PC-3 (cell line): Measurements from ENCODE around the gene SMAD1. TPM values are rescaled to one million over a fixed set of nuclear protein-coding genes. Genes with fewer than 3 reads are reported as not detected.

Experiments
- ATAC-seq: fragments of 200-7000 bp; cut with Tn5 transposase; 2 replicates; pipeline ENCODE4 v1.9.1; 2020; ENCODE audit warnings: mild to moderate bottlenecking, moderate library complexity
- BruUV-seq: library from RNA; stranded (reverse); fragments of 400-500 nt; replicated peaks from 2 replicates; lab custom pipeline; 2021; lab: Mats Ljungman, UMichigan
- CTCF ChIA-PET: fragments of 300-600 bp; sonication (Branson Sonifier 250); formaldehyde crosslinking; loops from one replicate; lab custom pipeline; 2022; ENCODE audit warnings: antibody characterized with exemption; lab: Charles Lee
- POLR2A ChIA-PET: fragments of 300-600 bp; sonication (Branson Sonifier 250); formaldehyde crosslinking; loops from one replicate; lab custom pipeline; 2022; ENCODE audit warnings: antibody characterized with exemption; ENCODE audit not compliant: unreplicated experiment; lab: Charles Lee
- DNase-seq: peaks from one replicate; pipeline ENCODE4 v3.0.0-alpha.2; 2015
- H2AFZ ChIP-seq: fragments of 300-600 bp; sonication (generic); 2 replicates; pipeline ENCODE4 v1.6.0; 2016; ENCODE audit warnings: antibody characterized with exemption, low read length
- H3F3A ChIP-seq: fragments of 300-600 bp; sonication (generic); one replicate; pipeline ENCODE4 v1.6.0; 2017; ENCODE audit warnings: antibody characterized with exemption, low read length, control low read depth, mild to moderate bottlenecking; ENCODE audit not compliant: unreplicated experiment
- H3K27ac ChIP-seq: fragments of 300-600 bp; sonication (generic); 2 replicates; pipeline ENCODE4 v1.5.1; 2016; ENCODE audit warnings: mild to moderate bottlenecking, low read length
- H3K27me3 ChIP-seq: fragments of 300-600 bp; sonication (generic); 2 replicates; pipeline ENCODE4 v1.6.1; 2016; ENCODE audit warnings: low read length, mixed read lengths
- H3K36me3 ChIP-seq: fragments of 300-600 bp; sonication (generic); 2 replicates; pipeline ENCODE4 v1.6.1; 2016; ENCODE audit warnings: low read depth, mixed run types, low read length, mixed read lengths
- H3K4me1 ChIP-seq: fragments of 300-600 bp; sonication (generic); 2 replicates; pipeline ENCODE4 v1.5.1; 2016; ENCODE audit warnings: low read length; ENCODE audit not compliant: insufficient read depth
- H3K4me2 ChIP-seq: fragments of 300-600 bp; sonication (generic); 2 replicates; pipeline ENCODE4 v1.6.0; 2016; ENCODE audit warnings: low read length
- H3K4me3 ChIP-seq: fragments of 300-600 bp; sonication (generic); 2 replicates; pipeline ENCODE4 v1.5.1; 2016; ENCODE audit warnings: mild to moderate bottlenecking, low read length, mixed read lengths
- H3K79me2 ChIP-seq: fragments of 300-600 bp; sonication (generic); 2 replicates; pipeline ENCODE4 v1.6.1; 2017; ENCODE audit warnings: low read length, mixed read lengths
- H3K9ac ChIP-seq: fragments of 300-600 bp; sonication (generic); 2 replicates; pipeline ENCODE4 v1.6.0; 2016; ENCODE audit warnings: mild to moderate bottlenecking, low read length
- H3K9me2 ChIP-seq: fragments of 300-600 bp; sonication (generic); replicated peaks from 2 replicates; pipeline ENCODE4 v1.6.1; 2016; ENCODE audit warnings: mixed run types, low read length, mixed read lengths
- H3K9me3 ChIP-seq: fragments of 300-600 bp; sonication (generic); 2 replicates; pipeline ENCODE4 v1.6.1; 2016; ENCODE audit warnings: low read length, mixed read lengths
- H4K20me1 ChIP-seq: fragments of 300-600 bp; sonication (generic); 2 replicates; pipeline ENCODE4 v1.6.1; 2016; ENCODE audit warnings: low read length, mixed read lengths
- EZH2 ChIP-seq: fragments of 300-600 bp; sonication (generic); IDR thresholded peaks from one replicate; pipeline ENCODE4 v1.6.1; 2017; ENCODE audit warnings: antibody characterized with exemption, mild to moderate bottlenecking, low read length; ENCODE audit not compliant: unreplicated experiment
- EZH2phosphoT487 ChIP-seq: fragments of 300-600 bp; sonication (generic); IDR thresholded peaks from 2 replicates; pipeline ENCODE4 v1.6.1; 2018; ENCODE audit warnings: mild to moderate bottlenecking, antibody characterized with exemption, low read length, borderline replicate concordance
- intact Hi-C: fragments of 100-400 bp; cut with micrococcal nuclease; formaldehyde crosslinking; loops from 2 replicates; pipeline ENCODE4 v1.9.0; 2023
- total RNA-seq: library from RNA; depleted of rRNA; stranded (reverse); fragments of >200 nt; gene quantifications from 2 replicates; pipeline ENCODE4 v1.2.3, GENCODE V29; 2014
- TF ChIP-seq, protein P1 (sequence below): fragments of 300-600 bp; sonication (generic); conservative IDR thresholded peaks from 2 replicates; pipeline ENCODE4 v1.5.1; 2017; ENCODE audit warnings: antibody characterized with exemption, low read depth, mild to moderate bottlenecking, low read length

The SMAD1 gene
- total RNA-seq, 1 experiment from 2014 or later, result 13.3 TPM

DNA sequence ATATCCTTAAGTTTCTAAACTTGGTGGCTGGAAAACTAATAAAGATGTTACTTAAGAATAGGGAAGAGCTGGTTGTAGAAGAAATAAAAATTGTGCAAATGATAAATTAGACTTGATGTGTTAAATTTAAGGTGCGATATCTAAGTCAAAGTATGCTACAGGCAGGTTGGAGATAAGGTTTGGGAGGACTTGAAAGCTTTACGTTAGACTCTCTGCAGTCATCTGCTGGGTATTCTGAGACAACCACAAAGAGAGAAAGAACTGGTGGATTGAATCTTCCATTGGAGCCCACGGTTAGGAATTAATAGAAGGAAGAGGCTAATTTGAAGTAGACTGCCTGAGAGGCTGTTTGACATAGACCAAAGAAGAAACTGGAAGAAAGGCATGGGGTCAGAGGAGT is 7.9 kb downstream of the SMAD1 start:
- Histone ChIP-seq H4K20me1 (no peaks in the 10 kb centered on the region), H3K9ac (no peak overlapping the region)
- intact Hi-C loops, result no loop called here

DNA sequence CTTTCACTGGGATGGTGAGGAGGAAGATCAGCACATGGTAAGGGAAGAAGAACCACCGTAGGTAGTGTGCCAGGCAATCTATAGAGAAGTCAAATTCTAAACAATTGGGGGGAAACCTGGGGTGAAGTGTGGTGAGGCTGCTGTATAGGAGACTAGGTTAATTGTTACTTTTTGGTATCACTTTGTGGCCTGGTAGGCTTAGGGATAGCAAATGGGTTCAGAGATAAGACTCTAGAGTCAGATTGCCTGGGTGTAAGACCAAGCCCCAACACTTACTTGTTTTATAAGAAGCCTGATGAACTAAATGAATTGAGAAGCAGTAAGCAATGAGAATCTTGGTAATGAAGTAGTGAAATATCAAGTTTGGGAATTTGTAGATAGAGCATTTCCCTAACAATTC is 8.7 kb downstream of the SMAD1 start:
- H3K4me3 ChIP-seq, result no peak overlapping the region
- H3K9me3 ChIP-seq, result no peaks in the 10 kb centered on the region
- TF ChIP-seq EZH2, result no peak
- TF ChIP-seq, protein P1, sequence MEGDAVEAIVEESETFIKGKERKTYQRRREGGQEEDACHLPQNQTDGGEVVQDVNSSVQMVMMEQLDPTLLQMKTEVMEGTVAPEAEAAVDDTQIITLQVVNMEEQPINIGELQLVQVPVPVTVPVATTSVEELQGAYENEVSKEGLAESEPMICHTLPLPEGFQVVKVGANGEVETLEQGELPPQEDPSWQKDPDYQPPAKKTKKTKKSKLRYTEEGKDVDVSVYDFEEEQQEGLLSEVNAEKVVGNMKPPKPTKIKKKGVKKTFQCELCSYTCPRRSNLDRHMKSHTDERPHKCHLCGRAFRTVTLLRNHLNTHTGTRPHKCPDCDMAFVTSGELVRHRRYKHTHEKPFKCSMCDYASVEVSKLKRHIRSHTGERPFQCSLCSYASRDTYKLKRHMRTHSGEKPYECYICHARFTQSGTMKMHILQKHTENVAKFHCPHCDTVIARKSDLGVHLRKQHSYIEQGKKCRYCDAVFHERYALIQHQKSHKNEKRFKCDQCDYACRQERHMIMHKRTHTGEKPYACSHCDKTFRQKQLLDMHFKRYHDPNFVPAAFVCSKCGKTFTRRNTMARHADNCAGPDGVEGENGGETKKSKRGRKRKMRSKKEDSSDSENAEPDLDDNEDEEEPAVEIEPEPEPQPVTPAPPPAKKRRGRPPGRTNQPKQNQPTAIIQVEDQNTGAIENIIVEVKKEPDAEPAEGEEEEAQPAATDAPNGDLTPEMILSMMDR, result no peak
- no peak for TF ChIP-seq EZH2phosphoT487
- peaks cover 36% of the 10 kb centered on the region for H3K79me2 ChIP-seq
- no TSS peak for BruUV-seq
- H3K27me3 ChIP-seq, result no peaks in the 10 kb centered on the region
- DNase-seq (no peak), ATAC-seq (no peak)
- intact Hi-C loops, result no loop called here
- ChIA-PET CTCF (no interaction called here), POLR2A (no interaction called here)
- no peak overlapping the region for H2AFZ ChIP-seq
- H3K4me2 ChIP-seq, result no peak overlapping the region
- no peaks in the 10 kb centered on the region for H3K4me1 ChIP-seq
- H3K36me3 ChIP-seq, result no peaks in the 10 kb centered on the region
- no peak overlapping the region for H3K27ac ChIP-seq
- H3F3A ChIP-seq, result no peaks in the 10 kb centered on the region
- H3K9ac ChIP-seq, result no peak overlapping the region
- H4K20me1 ChIP-seq, result no peaks in the 10 kb centered on the region
- H3K9me2 ChIP-seq, result no peaks in the 10 kb centered on the region

More for the DNA sequence above, 7.9 kb downstream of the SMAD1 start:
- H3K79me2 ChIP-seq, result peaks cover 44% of the 10 kb centered on the region
- DNase-seq, result no peak
- no peak for ATAC-seq
- H3K27me3 ChIP-seq, result no peaks in the 10 kb centered on the region
- no peak overlapping the region for H2AFZ ChIP-seq
- TF ChIP-seq EZH2phosphoT487, result no peak
- TF ChIP-seq EZH2, result no peak
- TF ChIP-seq, protein P1, result no peak
- CTCF ChIA-PET, result no interaction called here
- no peak overlapping the region for H3K27ac ChIP-seq
- H3K36me3 ChIP-seq, result no peaks in the 10 kb centered on the region
- H3K9me2 ChIP-seq, result no peaks in the 10 kb centered on the region
- no TSS peak for BruUV-seq
- H3F3A ChIP-seq, result no peaks in the 10 kb centered on the region
- H3K4me2 ChIP-seq, result no peak overlapping the region
- H3K4me3 ChIP-seq, result no peak overlapping the region
- POLR2A ChIA-PET, result no interaction called here
- no peaks in the 10 kb centered on the region for H3K9me3 ChIP-seq
- H3K4me1 ChIP-seq, result no peaks in the 10 kb centered on the region

DNA sequence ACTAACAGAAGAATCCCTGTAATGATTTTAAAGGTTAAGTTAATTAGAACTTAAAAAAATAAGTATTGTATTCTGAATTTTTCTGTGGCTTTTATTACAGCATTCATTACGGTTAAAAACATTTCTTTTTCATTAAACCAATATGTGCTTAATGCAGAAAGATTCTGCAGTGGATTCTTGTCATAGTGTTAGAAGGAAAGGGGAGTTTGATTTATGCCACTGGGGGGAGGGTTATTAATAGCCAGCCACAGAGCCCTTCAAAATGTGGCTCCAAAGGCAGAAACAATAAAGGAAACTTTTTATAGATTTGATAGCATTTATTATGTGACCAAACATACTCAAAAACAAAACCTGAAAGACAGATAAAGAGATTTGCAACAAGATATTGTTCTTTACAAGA is 9.1 kb downstream of the SMAD1 start:
- no peak overlapping the region for H3K27ac ChIP-seq
- no TSS peak for BruUV-seq
- intact Hi-C loops, result no loop called here

More for the DNA sequence above, 9.1 kb downstream of the SMAD1 start:
- ChIA-PET CTCF (no interaction called here), POLR2A (no interaction called here)
- Histone ChIP-seq H3K4me2 (no peak overlapping the region), H2AFZ (no peak overlapping the region), H3K9me3 (no peaks in the 10 kb centered on the region), H3K79me2 (peaks cover 32% of the 10 kb centered on the region), H3F3A (no peaks in the 10 kb centered on the region), H3K9me2 (no peaks in the 10 kb centered on the region), H3K4me1 (no peaks in the 10 kb centered on the region), H4K20me1 (no peaks in the 10 kb centered on the region), H3K27me3 (no peaks in the 10 kb centered on the region), H3K36me3 (no peaks in the 10 kb centered on the region), H3K9ac (no peak overlapping the region), H3K4me3 (no peak overlapping the region)
- no peak for TF ChIP-seq EZH2
- no peak for TF ChIP-seq EZH2phosphoT487
- DNase-seq, result no peak
- no peak for ATAC-seq
